Measurements from ENCODE around the gene GPLD1.

GPLD1 gene

DNA sequence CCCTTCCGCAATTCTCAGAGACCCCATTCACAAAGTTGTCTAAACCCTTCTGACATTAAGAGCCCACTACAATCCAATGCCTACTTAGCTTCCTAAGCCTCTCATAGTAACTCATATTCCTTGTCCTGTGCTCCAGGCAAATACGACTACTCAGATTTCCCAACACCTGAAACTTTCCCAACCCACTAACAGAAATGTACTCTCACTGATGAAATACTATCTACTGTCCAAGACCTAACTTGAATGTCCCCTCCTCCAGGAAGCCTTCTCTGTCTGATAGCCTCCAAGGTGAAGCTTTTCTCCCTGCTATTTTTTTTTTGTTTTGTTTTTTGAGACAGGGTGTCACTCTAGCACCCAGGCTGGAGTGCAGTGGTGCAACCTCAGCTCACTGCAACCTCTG, 30.4 kb downstream of the GPLD1 start:
- no peak for DNase-seq (ENCODE audit: low spot score)
- in situ Hi-C loops (cut with MboI; ENCODE audit: low pct_unique_long_range_greater_than_20kb, low sequenced_read_pairs, unreplicated experiment), result no loop called here
- TF ChIP-seq CTCF (IDR thresholded peaks at IDR 0.05; ENCODE audit: extremely low read depth, insufficient read depth, missing control alignments), result no peak

DNA sequence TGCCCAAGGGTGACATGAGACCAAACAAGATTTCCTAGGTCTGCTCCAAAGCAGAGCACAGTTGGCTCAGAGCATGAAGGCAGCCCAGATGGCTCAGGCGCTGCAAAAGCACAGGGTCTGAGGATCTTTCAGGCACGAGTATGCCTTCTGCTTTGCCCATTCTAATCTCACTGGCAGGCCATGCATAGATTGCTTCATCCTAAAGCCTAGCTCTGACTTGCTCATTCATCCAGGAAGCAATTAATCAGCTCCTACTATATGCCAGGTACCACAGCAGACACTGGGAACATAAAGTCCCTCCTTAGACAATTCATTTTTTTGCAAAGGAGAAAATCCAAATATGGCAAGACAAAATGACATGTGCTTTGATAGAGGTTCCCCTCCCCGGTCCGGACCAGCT, 31.2 kb downstream of the GPLD1 start:
- no peak for DNase-seq (ENCODE audit: low spot score)
- no peak for TF ChIP-seq CTCF (IDR thresholded peaks at IDR 0.05; ENCODE audit: extremely low read depth, insufficient read depth, missing control alignments)
- in situ Hi-C loops (cut with MboI; ENCODE audit: low pct_unique_long_range_greater_than_20kb, low sequenced_read_pairs, unreplicated experiment), result no loop called here

DNA sequence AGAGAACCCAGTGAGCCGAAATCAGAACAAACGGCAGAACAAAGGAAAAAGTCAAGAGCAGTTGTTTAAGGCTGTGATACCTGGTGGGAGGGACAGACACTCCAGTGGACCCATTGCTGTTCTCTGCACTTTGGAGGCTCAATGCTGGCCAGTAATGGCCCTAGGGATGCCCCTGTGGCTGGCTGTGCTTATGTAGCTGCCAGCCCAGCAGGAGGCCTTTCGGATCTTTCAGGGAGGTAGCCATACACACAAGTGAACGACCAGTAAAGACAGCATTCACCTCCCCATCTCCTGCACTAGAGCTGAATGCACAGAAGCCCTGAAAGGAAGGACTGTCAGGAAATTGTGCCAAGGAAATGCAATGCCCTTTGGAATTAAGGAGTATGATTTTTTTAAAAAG, 34.3 kb downstream of the GPLD1 start:
- no peak for DNase-seq (ENCODE audit: low spot score)
- no peak for TF ChIP-seq CTCF (IDR thresholded peaks at IDR 0.05; ENCODE audit: extremely low read depth, insufficient read depth, missing control alignments)
- in situ Hi-C loops (cut with MboI; ENCODE audit: low pct_unique_long_range_greater_than_20kb, low sequenced_read_pairs, unreplicated experiment), result no loop called here

DNA sequence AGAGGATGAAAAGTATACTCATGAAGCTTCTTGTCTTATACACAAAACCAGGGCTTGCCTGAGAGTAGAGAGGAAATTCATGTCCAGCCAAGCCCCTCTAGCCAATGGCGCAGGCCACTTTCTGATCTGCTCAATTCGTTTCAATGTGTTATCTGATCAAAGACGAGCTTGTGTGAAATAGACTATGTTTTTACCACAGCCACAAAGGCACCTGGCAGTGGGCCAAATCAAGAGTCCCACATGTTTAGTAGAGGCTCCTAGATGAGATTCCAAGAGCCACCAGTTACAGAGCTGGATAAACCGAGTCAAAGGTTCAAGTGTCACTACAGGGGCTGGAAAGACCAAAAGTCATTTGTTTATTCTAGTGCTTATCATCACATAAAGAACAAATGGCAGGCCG, 34.9 kb downstream of the GPLD1 start:
- no peak for DNase-seq (ENCODE audit: low spot score)
- in situ Hi-C loops (cut with MboI; ENCODE audit: low pct_unique_long_range_greater_than_20kb, low sequenced_read_pairs, unreplicated experiment), result no loop called here
- TF ChIP-seq CTCF (IDR thresholded peaks at IDR 0.05; ENCODE audit: extremely low read depth, insufficient read depth, missing control alignments), result no peak

- no peak for TF ChIP-seq CTCF (IDR thresholded peaks at IDR 0.05; ENCODE audit: extremely low read depth, insufficient read depth, missing control alignments)
- DNase-seq (ENCODE audit: low spot score), result no peak
- in situ Hi-C loops (cut with MboI; ENCODE audit: low pct_unique_long_range_greater_than_20kb, low sequenced_read_pairs, unreplicated experiment), result no loop called here
These were observed 35.5 kb downstream of the GPLD1 start for GRCh38 chr6:24453921-24454320.

DNA sequence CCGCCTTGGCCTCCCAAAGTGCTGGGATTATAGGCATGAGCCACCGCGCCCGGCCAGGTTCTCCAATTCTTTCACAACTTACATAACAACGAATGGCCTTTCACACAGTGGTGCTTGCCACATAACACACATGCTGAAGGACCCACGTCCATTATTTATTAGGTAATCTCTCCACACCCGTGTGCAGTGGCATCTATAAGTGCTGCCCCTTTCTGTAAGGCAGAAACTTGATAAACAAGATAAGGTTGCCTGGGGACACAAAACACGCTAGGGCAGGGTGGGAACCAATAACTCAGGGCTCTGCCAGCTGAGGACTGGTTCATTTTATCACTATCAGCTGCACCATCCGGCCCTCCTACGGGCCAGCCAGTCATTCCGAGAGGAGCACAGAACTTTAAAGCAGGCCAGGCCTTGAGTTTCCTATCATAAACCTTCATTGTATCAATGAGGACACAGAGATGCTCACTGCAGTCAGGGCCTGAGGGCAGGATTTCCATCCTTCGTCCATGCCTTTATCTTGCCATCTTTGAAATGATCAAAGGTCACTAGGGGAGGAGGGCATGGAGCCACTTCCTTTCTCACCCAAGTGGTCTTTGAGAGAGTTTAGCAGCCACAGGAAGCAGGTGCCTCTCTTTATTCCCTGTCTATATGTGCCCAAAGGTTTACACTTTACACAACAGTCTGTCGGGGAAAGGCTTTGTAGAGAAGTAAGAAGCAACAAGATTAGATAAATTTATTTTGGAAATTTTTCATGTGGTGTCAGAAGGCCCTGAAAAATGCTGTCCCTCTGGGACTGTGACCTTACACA, 37.6 kb downstream of the GPLD1 start:
- no peak for DNase-seq (ENCODE audit: low spot score)
- in situ Hi-C loops (cut with MboI; ENCODE audit: low pct_unique_long_range_greater_than_20kb, low sequenced_read_pairs, unreplicated experiment), result no loop called here
- TF ChIP-seq CTCF (IDR thresholded peaks at IDR 0.05; ENCODE audit: extremely low read depth, insufficient read depth, missing control alignments), result no peak
